Osteocyte (in vitro differentiated cells): Measurements from ENCODE around the gene SLC6A17. TPM values are rescaled to one million over a fixed set of nuclear protein-coding genes. Genes with fewer than 3 reads are reported as not detected.

Experiments used
- DNase-seq: peaks from one replicate; pipeline ENCODE4 v3.0.0; 2021; ENCODE audit warnings: mixed read lengths; ENCODE audit not compliant: unreplicated experiment; ENCODE audit errors: extremely low spot score
- H3K27ac Mint-ChIP-seq: one replicate; pipeline ENCODE4 v1.8.0; 2021; ENCODE audit warnings: mild to moderate bottlenecking, mixed read lengths; ENCODE audit not compliant: unreplicated experiment
- H3K27me3 Mint-ChIP-seq: one replicate; pipeline ENCODE4 v1.8.0; 2021; ENCODE audit warnings: mixed read lengths; ENCODE audit not compliant: unreplicated experiment
- H3K36me3 Mint-ChIP-seq: one replicate; pipeline ENCODE4 v1.8.0; 2021; ENCODE audit warnings: mixed read lengths; ENCODE audit not compliant: unreplicated experiment
- H3K4me1 Mint-ChIP-seq: one replicate; pipeline ENCODE4 v1.8.0; 2021; ENCODE audit warnings: mixed read lengths; ENCODE audit not compliant: unreplicated experiment
- H3K4me3 Mint-ChIP-seq: one replicate; pipeline ENCODE4 v1.8.0; 2021; ENCODE audit warnings: mild to moderate bottlenecking, moderate library complexity, mixed read lengths; ENCODE audit not compliant: unreplicated experiment
- H3K9me3 Mint-ChIP-seq: one replicate; pipeline ENCODE4 v1.8.0; 2021; ENCODE audit warnings: mixed read lengths; ENCODE audit not compliant: unreplicated experiment
- long read RNA-seq: library from polyadenylated mRNA; unstranded; transcript quantifications from one replicate; pipeline ENCODE4 v2.0.0, GENCODE V29; 2021
- total RNA-seq: library from RNA; stranded (reverse); gene quantifications from 2 replicates; pipeline ENCODE4 v1.2.1, GENCODE V29; 2021
- TF ChIP-seq, protein P1 (sequence below): fragments of 200-600 bp; sonication (generic); IDR thresholded peaks from 2 replicates; pipeline ENCODE4 v1.5.0; 2021; ENCODE audit warnings: antibody characterized with exemption, mild to moderate bottlenecking, moderate library complexity

The SLC6A17 gene
- total RNA-seq = 1.5 and 1.6 TPM in 2 replicates
- long read RNA-seq, partial matches to known transcripts = 0 of 4 reads
- long read RNA-seq, other reads (novel, unspliced or antisense) = 4 of 4 reads

- Mint-ChIP-seq H3K4me3 (peak within 1 kb of the TSS; percentile 23), H3K27me3 (peaks cover 42% of the 10 kb centered on the region), H3K4me1 (peaks cover 6% of the 10 kb centered on the region), H3K36me3 (no peaks in the 10 kb centered on the region), H3K9me3 (no peaks in the 10 kb centered on the region), H3K27ac (no peak within 1 kb of the TSS)
- DNase-seq = no peak
- TF ChIP-seq, protein P1, sequence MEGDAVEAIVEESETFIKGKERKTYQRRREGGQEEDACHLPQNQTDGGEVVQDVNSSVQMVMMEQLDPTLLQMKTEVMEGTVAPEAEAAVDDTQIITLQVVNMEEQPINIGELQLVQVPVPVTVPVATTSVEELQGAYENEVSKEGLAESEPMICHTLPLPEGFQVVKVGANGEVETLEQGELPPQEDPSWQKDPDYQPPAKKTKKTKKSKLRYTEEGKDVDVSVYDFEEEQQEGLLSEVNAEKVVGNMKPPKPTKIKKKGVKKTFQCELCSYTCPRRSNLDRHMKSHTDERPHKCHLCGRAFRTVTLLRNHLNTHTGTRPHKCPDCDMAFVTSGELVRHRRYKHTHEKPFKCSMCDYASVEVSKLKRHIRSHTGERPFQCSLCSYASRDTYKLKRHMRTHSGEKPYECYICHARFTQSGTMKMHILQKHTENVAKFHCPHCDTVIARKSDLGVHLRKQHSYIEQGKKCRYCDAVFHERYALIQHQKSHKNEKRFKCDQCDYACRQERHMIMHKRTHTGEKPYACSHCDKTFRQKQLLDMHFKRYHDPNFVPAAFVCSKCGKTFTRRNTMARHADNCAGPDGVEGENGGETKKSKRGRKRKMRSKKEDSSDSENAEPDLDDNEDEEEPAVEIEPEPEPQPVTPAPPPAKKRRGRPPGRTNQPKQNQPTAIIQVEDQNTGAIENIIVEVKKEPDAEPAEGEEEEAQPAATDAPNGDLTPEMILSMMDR = no peak
Measured at GRCh38 chr1:110150330-110151174, at the start of gene SLC6A17. TSS of gene SLC6A17 (plus strand) at chr1:110150494. CDS start at chr1:110166930, 16,436 bp downstream.

DNA sequence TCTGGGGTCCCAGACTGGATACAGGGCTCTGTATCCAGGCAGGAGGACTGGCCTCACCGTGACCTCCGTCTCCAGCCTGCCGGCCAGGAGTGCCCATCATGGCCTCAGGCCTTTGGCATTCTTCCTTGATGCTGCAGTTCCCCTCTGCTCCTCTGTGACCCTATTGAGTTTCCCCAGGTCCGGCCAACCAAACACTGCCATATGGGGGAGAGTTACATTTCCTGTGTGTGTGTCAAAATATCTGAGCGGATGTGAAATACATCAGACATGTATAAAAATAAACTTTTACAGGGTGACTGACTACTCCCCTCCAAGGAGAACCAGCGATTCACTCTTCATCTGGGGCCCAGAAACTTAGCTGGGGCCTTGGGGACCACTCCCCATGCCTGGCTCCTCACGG, 48.2 kb upstream of the SLC6A17 start:
- no peak overlapping the region for H3K4me3 Mint-ChIP-seq

GRCh38 chr1:110106013-110106941, 44.0 kb upstream of the SLC6A17 start:
- H3K27me3 Mint-ChIP-seq = peaks cover 13% of the 10 kb centered on the region
- TF ChIP-seq, protein P1 = peak; percentile 93
- H3K27ac Mint-ChIP-seq = no peak overlapping the region
- no peaks in the 10 kb centered on the region for H3K9me3 Mint-ChIP-seq
- peak; percentile 89 for DNase-seq
- no peak overlapping the region for H3K4me3 Mint-ChIP-seq
- no peaks in the 10 kb centered on the region for H3K36me3 Mint-ChIP-seq
- peaks cover 16% of the 10 kb centered on the region for H3K4me1 Mint-ChIP-seq

More for the DNA sequence above, 48.2 kb upstream of the SLC6A17 start:
- H3K36me3 Mint-ChIP-seq = no peaks in the 10 kb centered on the region
- no peak for DNase-seq
- peaks cover 20% of the 10 kb centered on the region for H3K4me1 Mint-ChIP-seq
- H3K9me3 Mint-ChIP-seq = no peaks in the 10 kb centered on the region
- TF ChIP-seq, protein P1 = no peak
- H3K27ac Mint-ChIP-seq = peak overlapping the region; percentile 19
- no peaks in the 10 kb centered on the region for H3K27me3 Mint-ChIP-seq

DNA sequence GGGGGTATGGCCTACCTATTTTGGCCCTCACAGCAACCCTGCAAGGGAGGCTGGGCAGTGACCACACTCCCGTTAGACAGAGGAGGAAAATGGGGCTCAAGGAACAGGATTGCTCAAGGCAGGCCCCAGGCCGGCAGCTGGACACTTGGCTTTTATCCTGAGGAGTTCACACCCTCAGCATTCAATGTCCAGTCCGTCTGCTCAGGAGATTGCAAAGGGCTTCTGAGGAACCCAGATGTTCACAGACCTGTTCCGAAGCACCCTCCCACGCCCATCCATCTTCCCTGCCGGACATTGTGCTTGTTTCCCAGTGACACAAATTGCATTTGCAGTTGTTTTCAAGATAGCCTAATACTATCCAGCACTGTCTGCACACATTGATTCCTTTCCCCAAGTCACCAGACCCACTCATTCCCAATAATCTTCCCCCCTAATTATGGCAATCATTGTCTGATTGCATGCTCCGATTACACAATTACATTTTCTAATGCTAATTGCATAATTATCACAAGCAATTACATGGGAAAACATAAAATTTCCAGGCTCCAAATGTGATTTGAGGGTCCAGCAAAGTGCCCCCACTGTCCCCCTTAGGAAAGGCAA, 42.3 kb upstream of the SLC6A17 start:
- TF ChIP-seq, protein P1 = no peak
- peaks cover 25% of the 10 kb centered on the region for H3K27me3 Mint-ChIP-seq
- H3K4me1 Mint-ChIP-seq = peaks cover 4% of the 10 kb centered on the region
- no peak overlapping the region for H3K27ac Mint-ChIP-seq
- no peaks in the 10 kb centered on the region for H3K9me3 Mint-ChIP-seq
- no peak for DNase-seq
- H3K36me3 Mint-ChIP-seq = no peaks in the 10 kb centered on the region
- H3K4me3 Mint-ChIP-seq = no peak overlapping the region
